Upper lobe of left lung (tissue), 4 donors: ENCODE data around the gene ADAMTSL2.

ENCODE experiments used
- POLR2A ChIP-seq, 4 donors: fragments of 450-650 bp; IDR thresholded peaks; one replicate each; pipeline ENCODE4 v1.5.1; 2016 to 2017; ENCODE audit warnings: antibody characterized with exemption in 4 of 4, mild to moderate bottlenecking in 2 of 4
- POLR2AphosphoS5 ChIP-seq, 2 donors: sonication (generic); formaldehyde crosslinking; IDR thresholded peaks; one replicate each; pipeline ENCODE4 v1.5.1; 2017; ENCODE audit warnings: antibody characterized with exemption in 2 of 2

GRCh38 chr9:133545494-133546286, 11.2 kb downstream of the ADAMTSL2 start:
- TF ChIP-seq POLR2AphosphoS5 (IDR thresholded peaks at IDR 0.05), result no peak
- no peak for TF ChIP-seq POLR2A (IDR thresholded peaks at IDR 0.05)
